NCI-H69 (cell line): ENCODE measurements around the gene NID2.

Source experiments
- DNase-seq: peaks from one replicate; lab custom pipeline; 2025; lab: John Stamatoyannopoulos, UW

Gene NID2

GRCh38 chr14:52000019-52000582, 68.8 kb downstream of the NID2 start:
- no peak for DNase-seq

- DNase-seq = no peak
Measured at GRCh38 chr14:51999084-51999483, 69.8 kb downstream of the NID2 start.

GRCh38 chr14:51998348-51998747, 70.5 kb downstream of the NID2 start:
- DNase-seq = no peak

GRCh38 chr14:51996148-51996746, 72.6 kb downstream of the NID2 start:
- peak; percentile 32 for DNase-seq

- no peak for DNase-seq
Measured at GRCh38 chr14:51993285-51993920, 75.5 kb downstream of the NID2 start.

- DNase-seq = no peak
Measured at GRCh38 chr14:51990488-51990887, 78.4 kb downstream of the NID2 start.

GRCh38 chr14:51989293-51990234, 79.3 kb downstream of the NID2 start, which contains the start of gene RTRAF:
RTRAF (plus strand) TSS chr14:51989546; CDS start chr14:51989640, 94 bp downstream.
- peak; percentile 98 for DNase-seq

- no peak for DNase-seq
Measured at GRCh38 chr14:51988221-51988620, 80.6 kb downstream of the NID2 start.

GRCh38 chr14:51981218-51981854, 87.5 kb downstream of the NID2 start:
- DNase-seq = no peak

- DNase-seq = peak; percentile 90
Measured at GRCh38 chr14:51979088-51979709, 89.7 kb downstream of the NID2 start.

- no peak for DNase-seq
Measured at GRCh38 chr14:51978681-51979085, 90.2 kb downstream of the NID2 start.

- no peak for DNase-seq
Measured at GRCh38 chr14:51977075-51977474, 91.8 kb downstream of the NID2 start.

GRCh38 chr14:51972566-51972965, 96.3 kb downstream of the NID2 start:
- DNase-seq = no peak

GRCh38 chr14:51969852-51970540, 98.9 kb downstream of the NID2 start:
- no peak for DNase-seq

- DNase-seq = no peak
Measured at GRCh38 chr14:51967521-51967920, 101.3 kb downstream of the NID2 start.

- no peak for DNase-seq
Measured at GRCh38 chr14:51963286-51963685, 105.6 kb downstream of the NID2 start.

- DNase-seq = peak; percentile 16
Measured at GRCh38 chr14:51962711-51963110, 106.1 kb downstream of the NID2 start.

GRCh38 chr14:51960866-51961265, 108.0 kb downstream of the NID2 start:
- peak; percentile 70 for DNase-seq

- no peak for DNase-seq
Measured at GRCh38 chr14:51959928-51960327, 108.9 kb downstream of the NID2 start.

GRCh38 chr14:51957950-51958349, 110.9 kb downstream of the NID2 start:
- DNase-seq = no peak
